ENCODE results near the gene RNASE7.
"Not testable (repeated sequence)": the region's sequence is repeated elsewhere in the genome, so short reads cannot be mapped to it uniquely, and the experiment has no call there.

Gene RNASE7, protein sequence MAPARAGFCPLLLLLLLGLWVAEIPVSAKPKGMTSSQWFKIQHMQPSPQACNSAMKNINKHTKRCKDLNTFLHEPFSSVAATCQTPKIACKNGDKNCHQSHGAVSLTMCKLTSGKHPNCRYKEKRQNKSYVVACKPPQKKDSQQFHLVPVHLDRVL

DNA sequence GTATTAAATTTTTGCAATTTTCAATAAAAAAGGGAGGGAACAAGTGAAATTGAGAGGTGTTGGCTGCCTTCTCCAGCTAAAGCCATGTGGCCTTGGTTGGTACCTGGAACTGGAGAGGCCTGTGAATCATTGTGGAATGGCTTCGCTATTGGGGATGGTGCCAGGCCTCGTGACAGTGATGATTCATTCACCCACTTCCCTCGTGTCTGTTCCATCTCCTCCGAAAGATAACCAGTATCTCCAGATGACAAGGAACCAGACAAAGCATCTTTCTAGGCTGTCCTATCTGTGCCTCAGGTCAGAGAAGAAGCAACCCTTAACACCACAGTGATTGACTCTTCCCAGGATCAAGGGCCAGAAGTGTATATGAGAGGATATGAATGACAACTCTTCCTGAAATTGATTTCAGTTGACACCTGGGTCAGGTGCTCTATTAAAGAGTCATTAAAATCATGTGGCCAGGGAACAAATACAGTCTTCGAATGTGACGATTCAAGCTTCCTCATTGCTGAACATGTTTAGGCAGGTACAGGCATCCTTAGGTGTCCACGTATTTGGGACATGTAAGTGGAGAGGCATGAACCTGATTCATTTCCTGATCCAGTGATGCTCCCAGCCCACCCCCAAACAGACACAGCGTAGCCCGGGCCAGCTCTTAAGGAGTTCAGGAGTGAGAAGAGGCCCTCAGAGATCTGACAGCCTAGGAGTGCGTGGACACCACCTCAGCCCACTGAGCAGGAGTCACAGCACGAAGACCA, at the start of gene RNASE7:
Gene RNASE7 (plus strand): TSS at position 687 of the 758 bp plus-strand sequence. CDS start 631 bp downstream, outside the sequence.
- DNase-seq = no peak

DNA sequence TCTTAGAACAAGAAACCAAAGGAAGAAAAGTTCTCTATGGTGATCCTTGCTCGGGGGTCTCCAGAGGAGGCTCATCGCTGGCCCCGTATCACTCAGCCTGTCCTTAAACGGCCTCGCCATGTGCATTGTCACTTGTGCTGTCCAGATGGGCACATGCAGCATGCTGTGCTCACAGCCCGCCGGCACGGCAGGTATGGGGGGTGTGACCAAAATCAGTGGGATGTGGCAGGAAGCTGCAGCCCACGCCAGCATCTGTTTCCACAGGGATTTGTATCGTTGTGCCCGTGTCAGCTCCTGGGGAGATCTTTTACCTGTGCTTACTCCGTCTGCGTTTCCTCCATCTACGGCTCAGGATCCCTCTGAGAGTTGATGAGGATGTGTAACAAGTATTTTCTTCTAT, 45.6 kb upstream of the RNASE7 start:
- DNase-seq = no peak

DNA sequence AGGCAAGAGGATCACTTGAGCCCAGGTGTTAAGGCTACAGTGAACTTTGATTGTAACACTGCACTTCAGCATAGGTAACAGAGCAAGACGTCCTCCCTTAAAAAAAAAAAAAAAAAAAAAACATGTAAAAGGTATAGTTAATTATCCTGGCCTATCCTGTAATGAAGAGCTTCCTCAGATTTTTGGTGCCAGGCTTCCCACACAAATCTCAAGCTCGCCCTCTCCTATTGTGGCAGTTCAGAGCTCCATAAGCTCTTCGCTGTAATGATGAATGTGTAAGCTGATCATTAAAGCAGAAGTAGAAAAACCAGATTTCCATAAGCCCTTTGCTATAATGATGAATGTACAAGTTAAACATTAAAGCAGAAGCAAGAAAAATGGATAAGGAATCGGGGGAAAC, 45.0 kb upstream of the RNASE7 start:
- DNase-seq = no peak

DNA sequence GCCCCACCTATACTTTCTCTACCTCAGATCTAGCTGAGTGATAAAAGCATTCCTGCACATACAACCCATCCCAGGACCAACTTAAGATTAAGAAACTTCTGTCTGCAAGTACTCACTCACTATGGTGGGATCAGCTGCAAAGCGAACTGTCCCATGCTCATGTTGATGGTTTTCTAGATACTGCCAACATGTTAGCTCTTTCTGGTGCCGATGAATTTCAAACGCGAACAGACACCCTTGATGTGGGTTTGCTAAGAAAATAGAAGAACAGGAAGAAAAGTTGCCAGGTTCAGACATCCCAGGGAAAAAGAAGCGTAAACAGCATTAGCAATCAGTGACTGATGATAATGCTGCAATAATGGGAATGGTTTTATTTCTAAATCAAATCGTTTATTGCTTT, 44.6 kb upstream of the RNASE7 start:
- no peak for DNase-seq

DNA sequence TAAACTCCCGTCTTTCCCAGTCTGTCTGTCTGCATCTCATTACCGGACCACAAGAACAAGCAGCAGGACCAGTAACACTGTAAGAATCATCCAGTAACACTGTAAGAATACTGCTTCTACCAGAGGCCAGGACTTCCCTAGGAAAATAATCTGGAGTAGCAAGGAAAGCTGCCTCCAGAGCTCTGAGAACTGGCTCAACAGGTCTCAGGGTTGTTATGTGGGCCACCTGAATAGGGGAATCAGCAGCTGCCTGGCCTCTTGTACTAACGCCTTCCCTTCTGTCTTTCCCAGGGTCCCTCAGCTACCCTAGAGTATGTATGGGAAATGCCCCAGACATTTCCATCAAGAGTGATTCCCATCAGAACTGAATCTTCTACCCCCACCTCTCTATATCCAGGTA, 44.0 kb upstream of the RNASE7 start:
- DNase-seq = no peak

DNA sequence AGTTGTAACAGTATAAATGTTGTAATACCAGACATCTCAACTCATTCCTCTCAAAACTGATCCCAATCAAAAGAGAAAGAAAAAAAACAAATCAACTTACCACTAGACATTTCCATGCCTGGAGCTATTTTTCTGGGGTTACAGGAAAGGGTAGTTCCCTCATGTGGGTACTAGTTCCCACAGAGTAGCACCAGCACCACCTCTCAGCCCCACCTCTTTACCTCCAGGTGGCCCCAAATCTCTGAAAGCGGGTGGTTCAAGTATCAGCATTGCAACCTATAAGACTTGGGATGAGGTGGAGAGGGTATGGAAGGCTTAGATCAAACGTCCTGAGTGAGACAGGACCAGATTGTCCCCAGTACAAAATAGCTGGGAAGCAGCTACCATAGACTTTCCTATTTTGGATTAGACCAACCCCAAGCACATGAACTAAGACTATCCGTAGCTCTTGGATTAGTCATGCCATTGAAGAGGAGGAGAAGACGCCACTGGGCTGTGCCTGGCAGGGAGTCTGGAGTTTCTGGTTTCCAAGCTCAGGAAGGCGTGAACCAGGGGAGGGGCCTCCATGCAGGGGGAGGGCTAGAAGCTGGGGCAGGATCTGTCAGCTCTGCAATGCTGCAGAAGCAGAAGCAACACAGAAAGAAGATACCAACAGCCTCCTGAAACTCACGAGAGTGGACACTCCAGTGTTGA, 43.3 kb upstream of the RNASE7 start, which contains the start of gene SLC39A2:
Gene SLC39A2 (plus strand): TSS at position 620 of the 693 bp plus-strand sequence. CDS start 154 bp downstream, outside the sequence.
- DNase-seq = no peak

DNA sequence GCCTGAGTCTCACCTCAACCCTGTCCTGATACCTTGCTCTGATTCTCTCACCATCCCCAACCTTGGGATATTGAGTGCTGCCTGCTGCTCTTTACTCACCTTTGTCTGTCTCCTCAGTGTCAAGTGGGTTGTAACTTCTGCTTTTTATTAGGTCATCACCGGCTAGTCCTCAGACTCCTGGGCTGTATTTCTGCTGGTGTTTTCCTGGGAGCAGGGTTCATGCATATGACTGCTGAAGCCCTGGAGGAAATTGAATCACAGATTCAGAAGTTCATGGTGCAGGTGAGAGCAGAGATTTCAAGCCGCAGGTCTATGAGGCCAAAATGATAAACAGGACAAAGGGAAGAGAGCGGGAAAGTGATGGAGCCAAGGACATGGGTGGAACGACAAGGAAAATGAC, 42.6 kb upstream of the RNASE7 start:
- no peak for DNase-seq

DNA sequence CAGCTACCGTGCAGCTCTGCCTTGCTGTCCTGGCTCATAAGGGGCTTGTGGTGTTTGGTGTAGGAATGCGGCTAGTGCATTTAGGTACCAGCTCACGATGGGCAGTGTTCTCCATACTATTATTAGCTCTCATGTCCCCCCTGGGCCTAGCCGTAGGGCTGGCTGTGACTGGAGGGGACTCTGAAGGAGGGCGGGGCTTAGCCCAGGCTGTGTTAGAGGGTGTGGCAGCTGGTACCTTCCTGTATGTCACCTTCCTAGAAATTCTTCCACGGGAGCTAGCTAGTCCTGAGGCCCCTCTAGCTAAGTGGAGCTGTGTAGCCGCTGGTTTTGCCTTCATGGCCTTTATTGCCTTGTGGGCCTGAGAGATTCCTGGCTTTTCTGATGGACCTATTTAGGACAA, 40.9 kb upstream of the RNASE7 start:
- no peak for DNase-seq

DNA sequence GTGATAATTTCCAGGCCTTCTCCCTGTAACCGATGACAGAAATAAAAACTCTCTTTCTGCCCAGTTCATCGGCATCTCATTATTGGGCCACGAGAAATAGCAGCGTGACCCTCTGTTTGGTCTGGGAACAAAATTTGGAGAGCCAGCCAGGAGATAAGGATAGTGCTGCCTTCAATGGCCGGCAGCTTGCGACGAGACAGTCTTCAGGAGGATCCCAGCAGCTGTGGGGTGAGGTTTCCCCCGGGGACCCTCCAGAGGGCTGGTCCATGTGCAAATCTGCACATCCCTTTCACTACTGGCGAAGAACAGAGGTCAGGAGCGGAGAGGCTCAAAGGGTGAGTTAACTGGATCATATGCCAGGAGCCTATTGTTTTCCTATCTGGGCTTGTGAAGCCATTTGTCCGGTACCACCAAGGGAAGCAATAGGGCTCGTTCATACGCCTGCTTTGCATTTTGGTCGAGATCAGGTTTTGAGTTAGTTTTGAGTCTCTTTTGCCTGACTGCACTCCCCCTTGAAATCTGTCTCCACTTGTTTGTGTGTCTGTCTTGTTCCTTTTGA, 38.3 kb upstream of the RNASE7 start:
- no peak for DNase-seq

DNA sequence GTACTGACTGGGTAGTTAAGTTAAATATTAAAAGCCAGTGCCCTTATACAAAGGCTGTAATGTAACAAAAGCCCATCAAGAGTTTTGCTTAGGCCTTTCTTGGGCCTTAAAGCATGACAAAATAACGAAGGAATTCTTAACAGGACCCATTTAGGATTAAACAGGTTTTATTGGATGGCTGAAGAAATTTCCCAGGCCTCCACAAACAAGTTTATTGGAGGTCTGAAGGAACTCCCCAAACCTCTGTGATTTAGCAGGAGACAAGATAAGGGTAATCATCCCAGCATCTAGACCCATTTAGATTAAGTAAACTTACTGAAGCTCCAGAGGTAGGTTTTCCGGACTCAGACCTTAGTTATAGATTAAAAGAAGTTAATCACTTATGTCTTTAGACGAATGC, 32.4 kb upstream of the RNASE7 start:
- not testable (repeated sequence) for DNase-seq

DNA sequence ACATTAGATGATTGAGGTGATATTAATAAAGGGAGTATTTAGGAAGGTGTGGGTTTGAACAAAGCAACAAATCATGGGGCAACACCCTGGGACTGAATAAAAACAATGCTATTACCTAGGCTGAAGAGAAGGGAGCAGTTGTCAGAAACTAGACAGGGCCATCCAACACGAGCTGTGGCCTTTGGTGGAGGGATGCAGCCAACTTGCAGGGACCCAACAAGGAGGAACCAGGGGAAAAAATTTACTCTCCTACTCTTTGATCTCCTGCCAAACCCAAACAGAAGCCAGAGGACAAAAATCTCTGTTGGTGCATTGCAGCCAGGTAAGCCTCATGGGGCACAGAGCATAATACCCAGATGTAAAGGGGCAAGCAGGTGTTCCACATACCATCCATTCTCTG, 31.0 kb upstream of the RNASE7 start:
- no peak for DNase-seq

DNA sequence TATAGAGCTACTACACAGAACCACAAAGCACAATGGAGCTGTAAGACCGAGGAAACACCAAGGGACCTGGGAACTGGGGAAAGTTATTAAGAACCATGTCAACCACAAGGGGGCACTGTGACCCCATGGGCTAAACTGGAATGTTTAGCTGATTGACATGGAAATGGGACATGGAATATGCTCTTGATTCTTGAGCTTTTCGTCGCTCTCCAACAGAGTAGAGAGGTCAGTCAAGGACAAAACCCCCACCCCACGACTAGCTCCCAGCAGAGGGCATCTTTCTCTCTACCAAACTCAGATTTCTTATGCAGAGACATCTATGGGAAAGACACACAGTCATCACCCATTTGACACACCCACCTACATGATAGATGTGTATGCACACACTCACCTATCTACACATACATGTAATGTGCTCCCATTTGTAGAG, 27.4 kb upstream of the RNASE7 start:
- no peak for DNase-seq

DNA sequence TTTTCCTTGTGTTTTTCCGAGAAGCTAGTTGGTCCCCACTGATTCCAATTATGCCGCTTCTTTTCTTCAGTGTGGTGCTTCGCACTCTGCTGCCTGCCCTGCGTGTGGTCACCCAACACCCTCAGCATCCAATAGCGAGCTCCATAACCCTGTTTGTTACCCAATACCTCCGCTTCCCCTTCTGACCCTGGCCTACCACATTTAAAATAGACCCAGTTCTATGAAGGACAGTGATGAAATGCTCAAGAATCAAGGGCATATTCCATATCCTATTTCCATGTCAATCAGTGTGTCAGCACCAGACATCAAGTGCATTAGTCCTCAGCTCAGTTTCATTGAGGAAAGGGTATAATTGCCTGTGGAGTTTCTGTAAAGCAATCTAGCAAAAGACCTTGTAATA, 26.9 kb upstream of the RNASE7 start:
- no peak for DNase-seq

DNA sequence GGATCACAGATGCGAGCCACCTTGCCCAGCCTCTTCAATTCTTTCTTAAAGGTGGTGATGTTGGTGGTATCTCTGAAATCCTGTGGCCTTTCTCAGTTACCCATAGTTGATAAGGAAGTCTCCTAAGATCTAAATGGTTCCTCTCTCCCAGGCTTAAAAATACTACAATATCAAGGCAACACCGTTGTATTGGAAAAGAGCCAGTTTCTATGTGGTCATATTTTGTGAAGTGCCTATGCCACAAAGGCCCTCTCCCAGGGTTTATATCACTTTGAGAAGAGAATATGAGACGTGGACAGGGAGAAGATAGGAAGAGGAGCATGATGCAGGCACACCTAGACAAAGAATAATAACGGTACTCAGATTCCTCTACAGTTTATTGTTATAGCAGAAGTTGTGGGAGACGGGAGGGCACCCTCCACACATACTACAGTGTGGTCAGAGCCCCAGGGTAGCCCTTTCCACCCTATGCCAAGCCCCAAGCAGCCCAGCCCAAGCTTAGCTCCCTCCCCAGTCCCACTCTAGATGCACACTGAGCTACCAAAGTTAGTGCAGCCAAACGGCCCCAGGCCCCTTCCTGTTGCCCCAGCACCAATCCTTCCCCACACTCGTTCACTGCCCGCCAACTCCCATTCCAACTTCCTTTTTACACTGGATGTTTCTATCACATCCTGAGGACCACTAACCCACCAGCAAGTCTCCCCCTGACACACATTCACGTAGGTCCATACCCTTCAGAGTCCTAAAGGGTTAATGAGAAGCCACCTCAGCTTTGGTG, 25.6 kb upstream of the RNASE7 start:
- no peak for DNase-seq

DNA sequence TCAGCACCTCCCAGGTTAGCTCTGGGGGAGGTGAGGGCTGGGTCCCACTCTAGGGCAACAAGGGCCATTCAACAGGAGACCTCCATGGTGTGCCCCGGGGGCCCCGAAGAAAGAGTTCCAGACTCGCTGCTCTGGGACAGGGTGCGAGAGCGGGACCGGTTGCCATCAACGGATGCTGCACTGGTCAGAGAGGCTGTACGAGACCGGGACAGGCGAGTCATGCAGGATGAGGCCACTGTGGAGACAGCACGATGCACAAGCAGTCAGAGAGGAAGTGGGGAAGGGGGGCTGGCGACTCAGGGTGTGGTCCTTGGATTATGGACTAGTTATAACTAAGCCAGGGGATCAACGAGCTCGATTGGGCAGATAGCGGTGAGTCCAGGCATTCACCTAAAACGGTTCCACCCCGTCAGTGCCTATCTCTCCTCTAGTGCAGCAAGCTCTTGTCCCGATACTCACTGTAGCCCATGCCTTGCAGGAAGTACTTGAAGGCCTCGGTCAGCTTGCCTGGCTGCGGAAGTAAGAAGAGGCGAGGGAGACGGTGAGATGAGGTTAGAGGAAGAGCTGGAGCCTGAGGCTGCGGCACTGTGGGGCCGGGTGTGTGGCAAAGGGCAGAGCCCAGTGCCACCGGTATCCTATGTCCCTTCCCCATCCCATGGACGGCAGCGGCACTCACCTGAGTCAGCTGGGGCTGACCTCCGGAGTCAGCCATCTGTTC, 24.5 kb upstream of the RNASE7 start:
- no peak for DNase-seq

DNA sequence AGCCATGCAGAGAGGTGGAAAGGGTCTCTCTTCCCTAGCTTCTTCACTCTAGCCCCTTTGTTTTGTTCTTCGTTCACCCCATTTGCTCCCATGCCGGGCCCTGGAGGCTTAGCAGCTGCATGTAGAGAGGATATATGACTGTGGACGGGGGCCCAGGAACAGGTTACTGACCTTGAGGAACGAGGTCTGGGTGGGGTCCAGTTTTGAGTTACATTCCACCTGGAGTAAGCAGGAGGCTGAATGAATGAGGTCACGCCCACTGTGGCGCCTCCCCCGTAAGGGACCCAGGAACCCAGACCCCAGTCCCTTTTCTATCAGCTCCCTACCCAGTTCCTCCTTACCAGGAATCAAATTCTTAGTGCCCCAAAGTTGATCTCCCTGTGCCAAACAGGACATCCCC, 23.9 kb upstream of the RNASE7 start:
- no peak for DNase-seq

DNA sequence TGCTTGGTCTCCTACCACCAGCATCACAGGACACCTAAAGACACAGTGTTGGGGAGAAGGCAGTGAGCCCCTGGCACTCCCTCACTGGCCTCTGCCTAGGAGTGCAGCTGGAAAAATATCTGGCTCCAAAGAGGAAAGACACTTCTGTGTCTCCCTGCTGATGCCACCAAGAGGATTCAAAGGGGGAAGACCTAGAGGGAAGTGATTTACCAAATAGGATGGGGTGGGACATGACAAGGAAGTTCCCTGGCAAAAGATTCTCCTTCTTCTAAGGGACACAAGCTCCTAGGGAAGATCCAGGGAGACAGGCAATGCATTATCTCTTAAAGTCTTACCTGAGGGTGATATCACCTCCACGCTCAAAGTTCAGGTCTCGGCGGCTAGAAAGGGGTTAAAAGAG, 23.4 kb upstream of the RNASE7 start:
- DNase-seq = no peak

DNA sequence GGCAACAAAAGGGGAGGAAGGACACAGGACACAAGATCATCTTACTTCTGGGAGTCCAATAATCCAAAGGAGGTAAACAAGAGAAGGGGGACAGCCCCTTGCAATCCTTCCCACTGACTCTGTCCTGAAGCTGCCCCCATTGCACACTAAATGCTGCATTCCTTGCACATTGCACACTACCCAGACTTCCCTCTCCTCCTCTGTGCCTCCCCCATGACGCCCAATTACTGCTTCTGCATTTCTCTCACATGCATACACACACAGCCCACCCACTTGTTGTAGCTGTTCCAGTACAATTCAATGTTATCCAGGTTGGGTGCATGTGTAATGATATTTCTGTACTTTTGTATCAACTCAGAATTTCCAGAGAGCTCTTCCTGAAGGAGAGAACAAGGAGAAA, 22.8 kb upstream of the RNASE7 start:
- DNase-seq = no peak

DNA sequence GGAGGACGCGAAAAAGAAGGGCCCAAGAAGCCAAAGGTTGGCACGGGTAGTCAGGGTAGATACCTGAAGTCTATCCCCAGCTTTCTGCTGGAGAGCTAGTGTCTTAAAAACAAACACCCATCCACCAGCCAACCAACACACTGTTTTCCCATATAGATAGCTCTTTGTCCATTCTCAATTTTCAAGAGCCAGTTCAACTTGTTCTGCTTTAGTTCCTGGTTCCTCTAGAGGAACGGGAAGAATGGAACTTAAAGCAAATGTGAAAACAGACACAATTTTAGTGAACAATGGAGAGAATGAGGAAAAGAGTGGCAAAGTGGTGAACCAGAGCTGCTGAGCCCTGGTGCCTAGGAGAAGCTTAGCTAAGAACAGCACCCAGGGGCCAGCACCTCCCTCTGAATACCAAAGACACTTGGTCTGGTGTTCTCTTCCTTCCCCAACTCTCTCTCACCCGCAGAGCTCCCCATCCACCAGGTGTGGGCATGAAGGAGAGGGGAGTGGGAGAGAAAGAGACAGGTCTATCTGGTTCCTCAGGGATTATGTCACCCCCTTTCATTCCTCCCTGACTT, 21.1 kb upstream of the RNASE7 start:
- no peak for DNase-seq

DNA sequence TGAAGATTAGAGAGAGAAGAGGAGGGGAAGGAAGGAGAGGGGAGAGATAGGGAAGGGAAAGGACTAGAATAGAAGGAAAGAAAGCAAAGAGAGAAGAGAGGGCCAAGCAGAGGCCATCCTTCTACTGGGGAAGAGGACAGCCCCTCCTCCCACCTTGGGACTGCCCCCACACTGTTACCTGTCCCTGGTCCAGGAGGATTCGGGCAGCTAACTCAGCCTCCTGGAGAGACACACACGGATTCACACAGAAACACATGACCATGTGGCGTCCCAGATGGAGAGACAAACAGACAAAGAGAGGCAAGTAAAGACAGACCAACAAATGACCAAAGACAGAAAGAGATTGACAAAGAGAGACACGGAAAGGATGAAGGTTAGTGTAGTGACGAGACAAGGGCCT, 19.5 kb upstream of the RNASE7 start:
- DNase-seq = no peak

DNA sequence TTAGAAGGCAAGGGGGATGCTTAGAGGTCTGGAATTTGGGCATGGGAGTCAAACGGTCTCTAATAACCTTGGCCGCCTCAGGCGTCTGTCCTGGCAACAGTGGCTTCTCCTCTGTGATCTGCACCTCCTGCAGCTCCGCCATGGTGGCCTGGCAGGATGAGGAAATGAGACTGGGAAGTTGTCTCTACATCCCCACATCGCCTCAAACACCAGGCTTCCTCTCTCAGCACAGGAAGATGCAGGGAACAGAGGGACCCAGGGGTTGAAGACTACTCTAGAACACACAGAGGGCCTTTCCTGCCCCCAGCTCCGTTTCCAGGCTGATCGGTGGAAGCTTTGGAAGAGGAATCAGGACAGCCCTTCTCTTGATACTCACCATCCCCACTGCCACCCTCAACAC, 19.0 kb upstream of the RNASE7 start:
- no peak for DNase-seq

Measured in NCI-H1436 treated with DMSO at 0.1 percent for 48 hours (cell line).